ENCODE data around the gene AFDN.
A peak's percentile ranks its signal among the peaks of the same experiment; 100 is the strongest.

The AFDN gene

GRCh38 chr6:167892835-167893815 lies 66.4 kb downstream of the AFDN start:
- no peak for TF ChIP-seq CTCF (IDR thresholded peaks at IDR 0.05)

DNA sequence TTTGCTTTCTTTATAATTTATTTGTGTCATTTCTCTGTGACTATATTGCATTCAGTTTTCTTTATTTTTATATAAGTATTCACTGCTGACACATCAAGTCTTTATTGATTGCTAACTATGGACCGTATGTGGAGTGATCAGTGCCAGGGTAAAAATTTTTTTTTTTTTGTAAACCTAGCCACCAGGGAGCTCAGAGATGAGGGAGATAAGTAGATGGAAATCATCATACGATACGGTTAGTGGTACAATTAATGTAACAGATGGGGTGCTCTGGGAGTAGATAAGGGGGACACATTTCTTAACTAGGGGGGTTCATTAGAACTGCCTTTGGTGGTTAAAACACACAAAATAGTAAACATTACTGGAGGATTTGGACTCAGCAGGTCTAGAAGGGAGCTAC lies 68.3 kb downstream of the AFDN start:
- TF ChIP-seq CTCF (IDR thresholded peaks at IDR 0.05), result no peak

DNA sequence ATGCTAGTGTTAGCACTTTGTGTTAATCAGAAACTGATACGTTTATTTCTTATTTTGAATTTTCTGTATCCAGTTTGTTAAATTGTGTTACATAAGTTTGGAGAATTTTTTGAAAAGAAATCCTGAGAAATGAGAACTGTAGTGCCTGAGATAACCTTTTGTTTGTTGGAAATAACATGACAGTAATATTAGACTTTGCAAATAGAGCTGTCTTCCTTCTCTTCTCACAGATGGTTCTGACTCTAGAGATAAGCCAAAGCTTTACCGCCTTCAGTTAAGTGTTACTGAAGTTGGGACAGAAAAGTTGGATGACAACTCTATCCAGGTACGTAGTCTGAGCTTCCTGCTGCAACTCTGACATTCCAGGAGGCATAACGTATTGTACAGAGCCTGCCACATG lies 69.9 kb downstream of the AFDN start:
- TF ChIP-seq CTCF (IDR thresholded peaks at IDR 0.05), result no peak

GRCh38 chr6:167898673-167899311 lies 72.1 kb downstream of the AFDN start:
- peak; percentile 80 for TF ChIP-seq CTCF (IDR thresholded peaks at IDR 0.05)

- TF ChIP-seq CTCF (IDR thresholded peaks at IDR 0.05), result no peak
Measured at GRCh38 chr6:167904791-167905190, 78.1 kb downstream of the AFDN start.

DNA sequence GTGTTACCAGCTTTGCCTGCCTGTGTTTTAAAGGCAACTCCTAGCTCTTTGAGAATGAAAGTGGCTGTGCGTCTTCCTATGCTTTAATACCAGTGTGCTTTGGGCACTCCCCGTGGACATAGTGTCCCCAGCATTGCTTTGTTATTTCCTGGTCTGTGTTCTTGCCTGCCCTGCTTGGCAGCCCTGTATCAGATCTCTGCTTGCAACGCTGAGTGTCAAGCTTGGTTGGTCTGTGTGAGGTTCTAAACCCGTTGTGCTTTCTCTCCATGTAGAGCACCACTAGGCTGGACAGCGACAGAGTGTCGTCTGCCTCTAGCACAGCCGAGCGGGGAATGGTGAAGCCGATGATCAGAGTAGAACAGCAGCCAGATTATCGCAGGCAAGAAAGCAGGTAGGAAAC lies 80.2 kb downstream of the AFDN start:
- TF ChIP-seq CTCF (IDR thresholded peaks at IDR 0.05), result no peak

- peak; percentile 75 for TF ChIP-seq CTCF (IDR thresholded peaks at IDR 0.05)
Measured at GRCh38 chr6:167907837-167908681, 81.3 kb downstream of the AFDN start.

Measured in LNCAP (cell line).